Cardiac muscle cell (in vitro differentiated cells and primary cell): Measurements from ENCODE around the gene AK9. TPM values are rescaled to one million over a fixed set of nuclear protein-coding genes. Genes with fewer than 3 reads are reported as not detected.
"Not testable (repeated sequence)": the region's sequence is repeated elsewhere in the genome, so short reads cannot be mapped to it uniquely, and the experiment has no call there.

Source experiments
- DNase-seq, 2 donors: peaks; one replicate each; pipeline versions ENCODE4 v3.0.0 to v3.0.0-alpha.2; 2010 to 2017; ENCODE audit warnings: low read depth in 1 of 2, low spot score in 1 of 2
- H3K27ac ChIP-seq: fragments of 200-600 bp; sonication (generic); 2 replicates; pipeline ENCODE4 v1.5.1; 2016
- H3K27me3 ChIP-seq: fragments of 200-600 bp; sonication (generic); 2 replicates; pipeline ENCODE4 v1.6.0; 2016; ENCODE audit warnings: control low read depth
- H3K36me3 ChIP-seq: fragments of 200-600 bp; sonication (generic); 2 replicates; pipeline ENCODE4 v1.5.1; 2016; ENCODE audit warnings: control low read depth
- H3K4me1 ChIP-seq: fragments of 200-600 bp; sonication (generic); 2 replicates; pipeline ENCODE4 v1.8.1; 2017; ENCODE audit warnings: low read depth, mild to moderate bottlenecking, mixed run types
- H3K4me3 ChIP-seq: fragments of 200-600 bp; sonication (generic); 2 replicates; pipeline ENCODE4 v1.5.1; 2016; ENCODE audit warnings: mild to moderate bottlenecking
- H3K9me3 ChIP-seq: fragments of 200-600 bp; sonication (generic); 2 replicates; pipeline ENCODE4 v1.5.1; 2017; ENCODE audit warnings: low read depth, mild to moderate bottlenecking, control low read depth
- CTCF ChIP-seq: IDR thresholded peaks from 2 replicates; pipeline ENCODE4 v1.5.1; 2012; ENCODE audit warnings: low read depth, mild to moderate bottlenecking, low read length
- polyA plus RNA-seq: library from polyadenylated mRNA; unstranded; fragments of >200 nt; fragmentation: Nextera tagmentation; extraction: Ambion mirVana; gene quantifications from 2 replicates; pipeline ENCODE4 v1.2.1, GENCODE V29; 2016
- total RNA-seq: library from RNA; depleted of rRNA; stranded (reverse); fragments of >200 nt; gene quantifications from 2 replicates; pipeline ENCODE4 v1.2.3, GENCODE V29; 2016

Gene AK9
- total and polyA plus RNA-seq, 2 experiments from 2014 or later: 8.3 to 18.6 TPM

- H3K36me3 ChIP-seq: no peaks in the 10 kb centered on the region
- H3K9me3 ChIP-seq: no peaks in the 10 kb centered on the region
- no peak overlapping the region for H3K4me3 ChIP-seq
- peak in 1 of 2 donors; percentile 89 for DNase-seq
- no peaks in the 10 kb centered on the region for H3K27me3 ChIP-seq
- no peaks in the 10 kb centered on the region for H3K4me1 ChIP-seq
- H3K27ac ChIP-seq: no peak overlapping the region
- TF ChIP-seq CTCF: no peak
Measured at GRCh38 chr6:109523478-109523877, 167.5 kb downstream of the AK9 start.

GRCh38 chr6:109521080-109521479 lies 169.9 kb downstream of the AK9 start:
- no peak for DNase-seq
- Histone ChIP-seq H3K36me3 (no peaks in the 10 kb centered on the region), H3K27me3 (no peaks in the 10 kb centered on the region), H3K27ac (no peak overlapping the region), H3K4me1 (no peaks in the 10 kb centered on the region), H3K4me3 (no peak overlapping the region), H3K9me3 (no peaks in the 10 kb centered on the region)
- no peak for TF ChIP-seq CTCF

GRCh38 chr6:109519647-109520046 lies 171.4 kb downstream of the AK9 start:
- not testable (repeated sequence) for H3K27ac ChIP-seq, H3K4me3 ChIP-seq, DNase-seq, H3K36me3 ChIP-seq, H3K27me3 ChIP-seq, H3K4me1 ChIP-seq, H3K9me3 ChIP-seq

GRCh38 chr6:109516929-109517328 lies 174.1 kb downstream of the AK9 start:
- Histone ChIP-seq H3K9me3 (no peaks in the 10 kb centered on the region), H3K36me3 (no peaks in the 10 kb centered on the region), H3K27ac (no peak overlapping the region), H3K4me1 (no peaks in the 10 kb centered on the region), H3K4me3 (no peak overlapping the region), H3K27me3 (no peaks in the 10 kb centered on the region)
- no peak for DNase-seq
- no peak for TF ChIP-seq CTCF

- no peaks in the 10 kb centered on the region for H3K36me3 ChIP-seq
- DNase-seq: no peak
- H3K27me3 ChIP-seq: no peaks in the 10 kb centered on the region
- no peaks in the 10 kb centered on the region for H3K4me1 ChIP-seq
- no peaks in the 10 kb centered on the region for H3K9me3 ChIP-seq
- no peak overlapping the region for H3K27ac ChIP-seq
- no peak overlapping the region for H3K4me3 ChIP-seq
- TF ChIP-seq CTCF: no peak
Measured at GRCh38 chr6:109515781-109516409, 175.1 kb downstream of the AK9 start.

GRCh38 chr6:109514946-109515345 lies 176.1 kb downstream of the AK9 start:
- Histone ChIP-seq H3K9me3 (no peaks in the 10 kb centered on the region), H3K36me3 (no peaks in the 10 kb centered on the region), H3K4me1 (no peaks in the 10 kb centered on the region), H3K27me3 (no peaks in the 10 kb centered on the region), H3K27ac (no peak overlapping the region), H3K4me3 (no peak overlapping the region)
- peak in 1 of 2 donors; percentile 12 for DNase-seq
- TF ChIP-seq CTCF: no peak
